HTR-8/SVneo (cell line): ENCODE results near the gene SOHLH1.
A peak's percentile ranks its signal among the peaks of the same experiment; 100 is the strongest.

Source experiments
- DNase-seq: peaks from one replicate; pipeline ENCODE4 v3.0.0; 2011; ENCODE audit warnings: low spot score, mixed read lengths; ENCODE audit not compliant: insufficient read length
- FAIRE-seq: peaks from 2 replicates; lab custom pipeline; 2011; peaks lifted over from hg19 to GRCh38; lab: Jason Lieb, UNC

SOHLH1 gene

DNA sequence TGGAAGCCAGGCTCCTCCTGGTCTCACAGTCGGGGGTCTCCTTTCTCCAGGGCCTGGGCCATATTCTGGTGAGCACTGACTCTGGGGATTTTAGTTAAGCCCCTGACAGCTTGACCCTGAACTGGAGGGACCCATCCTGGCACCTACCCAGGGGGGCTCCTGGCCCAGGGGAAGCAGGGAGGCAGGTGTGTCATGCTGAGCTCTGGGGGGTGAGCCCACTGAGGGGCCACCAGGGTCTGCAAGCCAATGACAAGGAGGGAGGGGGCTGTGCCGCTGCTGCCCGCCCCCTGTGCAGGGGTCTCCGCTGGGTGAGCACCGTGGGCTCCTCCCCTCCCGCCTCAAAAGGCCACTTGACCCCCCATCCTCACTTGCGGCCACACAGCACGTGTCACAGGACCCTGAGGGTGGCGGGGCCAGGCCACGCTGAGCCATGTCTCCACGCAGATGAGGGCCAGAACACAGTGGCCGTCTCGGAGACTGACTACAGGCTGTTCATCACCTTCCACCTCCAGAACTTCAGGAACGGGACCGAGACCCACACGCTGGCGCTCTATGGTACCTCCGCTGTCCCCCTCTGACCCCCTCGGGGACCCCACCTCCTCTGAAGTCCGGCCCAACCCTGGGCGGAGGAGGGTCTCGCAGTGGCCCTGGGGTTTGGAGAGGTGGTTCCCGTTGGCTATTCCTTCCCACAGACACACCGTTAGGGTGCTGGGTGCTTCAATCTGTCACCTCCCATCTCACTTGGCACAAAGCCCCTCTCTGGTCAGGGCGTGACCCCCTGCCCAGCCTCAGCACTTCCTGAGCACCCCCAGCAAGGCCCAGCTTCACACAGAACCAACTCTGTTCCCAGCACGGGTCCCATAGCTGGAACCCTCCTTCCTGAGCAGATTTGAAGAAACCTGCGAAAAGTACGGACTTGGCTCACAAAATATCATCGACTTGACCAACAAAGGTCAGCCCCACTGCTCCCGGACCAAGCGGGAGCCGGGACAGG lies 34.2 kb downstream of the SOHLH1 start:
- DNase-seq (no peak), FAIRE-seq (no peak)

DNA sequence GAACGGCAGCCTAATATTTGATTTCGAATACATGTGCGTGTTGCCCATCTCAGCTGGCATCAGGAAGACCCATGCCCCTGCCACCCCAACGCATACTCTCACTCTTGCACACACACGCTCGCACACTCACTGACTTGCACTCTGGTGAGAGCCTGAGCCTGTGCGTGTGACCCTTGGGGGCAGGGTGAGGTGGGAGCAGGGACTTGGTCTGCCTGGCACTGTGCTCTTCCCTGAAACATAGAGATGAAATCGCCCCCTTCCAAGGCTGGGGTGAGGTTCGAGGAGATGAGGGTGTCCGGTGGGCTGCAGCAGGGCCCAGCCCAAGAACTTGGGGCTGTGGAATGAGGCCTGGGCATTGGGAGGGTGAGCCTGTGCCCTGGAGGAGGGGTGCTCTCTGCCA lies 35.0 kb downstream of the SOHLH1 start:
- FAIRE-seq (no peak), DNase-seq (no peak)

DNA sequence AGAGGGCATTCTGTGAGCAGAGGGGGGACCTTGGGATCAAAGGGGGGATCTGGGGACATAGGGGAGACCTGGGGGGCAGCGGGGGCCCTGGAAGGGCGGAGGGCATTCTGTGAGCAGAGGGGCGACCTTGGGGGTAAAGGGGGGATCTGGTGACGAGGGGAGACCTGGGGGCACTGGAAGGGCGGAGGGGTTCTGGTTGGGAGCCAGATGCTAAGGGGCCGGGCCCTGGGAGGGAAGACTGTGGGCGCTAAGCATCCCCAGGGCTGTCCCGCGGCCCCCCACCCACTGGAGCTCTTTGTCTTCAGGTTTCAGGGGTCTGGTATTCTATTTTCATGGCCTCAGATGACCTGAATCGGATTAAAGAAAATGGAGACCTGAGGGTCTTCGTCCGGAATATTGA lies 35.4 kb downstream of the SOHLH1 start:
- FAIRE-seq (no peak), DNase-seq (no peak)

DNA sequence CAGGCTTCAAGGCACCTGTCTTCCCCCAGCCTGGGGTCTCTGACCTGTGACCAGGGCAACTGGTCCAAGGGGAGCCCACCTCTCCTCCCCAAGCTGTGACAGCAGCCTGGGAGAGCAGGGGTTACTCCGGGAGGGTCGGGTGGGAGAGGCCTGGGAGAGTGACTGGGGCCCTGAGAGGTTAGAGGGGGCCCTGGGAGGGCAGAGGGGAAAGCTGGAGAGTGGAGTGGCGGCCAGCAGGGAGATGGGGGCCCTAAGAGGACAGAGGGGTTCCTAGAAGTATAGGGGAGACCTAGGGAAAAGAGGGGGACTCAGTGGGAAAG lies 35.9 kb downstream of the SOHLH1 start:
- DNase-seq (no peak), FAIRE-seq (no peak)

DNA sequence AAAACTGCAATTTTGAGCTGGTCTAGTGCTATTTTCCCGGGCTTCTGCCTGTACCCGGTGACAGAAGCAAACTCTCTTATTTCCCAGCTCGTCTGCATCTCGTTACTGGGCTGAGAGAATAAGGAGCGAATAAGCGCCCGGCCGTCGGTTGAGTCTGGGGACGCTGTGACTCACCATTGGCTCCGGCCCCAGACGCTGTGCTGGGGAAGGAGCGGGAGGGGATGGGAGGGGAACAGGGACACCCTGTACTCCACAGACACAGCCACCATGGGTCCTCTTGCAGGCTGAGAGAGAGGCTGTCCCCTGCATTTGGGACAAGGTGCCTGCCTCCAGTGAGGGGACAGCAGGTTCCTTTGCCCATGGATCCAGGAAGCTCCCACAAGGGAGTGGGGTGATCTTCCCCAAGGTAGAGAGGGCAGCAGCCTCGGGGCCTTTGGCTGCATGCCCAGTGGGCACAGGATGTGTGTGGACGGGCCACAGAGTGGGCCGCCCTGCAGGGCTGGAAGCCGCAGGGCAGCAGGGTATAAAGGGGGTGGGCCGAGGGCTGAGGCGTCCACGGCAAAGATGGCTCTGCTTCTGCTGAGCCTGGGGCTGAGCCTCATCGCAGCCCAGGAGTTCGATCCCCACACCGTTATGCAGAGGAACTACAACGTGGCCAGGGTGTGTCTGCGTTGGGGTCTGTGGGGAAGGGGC lies 36.4 kb downstream of the SOHLH1 start, which contains the start of gene LCN9:
LCN9 (plus strand) TSS at position 552 of the 693 bp plus-strand sequence; CDS start at position 565, 13 bp downstream.
- no peak for DNase-seq
- FAIRE-seq: no peak

DNA sequence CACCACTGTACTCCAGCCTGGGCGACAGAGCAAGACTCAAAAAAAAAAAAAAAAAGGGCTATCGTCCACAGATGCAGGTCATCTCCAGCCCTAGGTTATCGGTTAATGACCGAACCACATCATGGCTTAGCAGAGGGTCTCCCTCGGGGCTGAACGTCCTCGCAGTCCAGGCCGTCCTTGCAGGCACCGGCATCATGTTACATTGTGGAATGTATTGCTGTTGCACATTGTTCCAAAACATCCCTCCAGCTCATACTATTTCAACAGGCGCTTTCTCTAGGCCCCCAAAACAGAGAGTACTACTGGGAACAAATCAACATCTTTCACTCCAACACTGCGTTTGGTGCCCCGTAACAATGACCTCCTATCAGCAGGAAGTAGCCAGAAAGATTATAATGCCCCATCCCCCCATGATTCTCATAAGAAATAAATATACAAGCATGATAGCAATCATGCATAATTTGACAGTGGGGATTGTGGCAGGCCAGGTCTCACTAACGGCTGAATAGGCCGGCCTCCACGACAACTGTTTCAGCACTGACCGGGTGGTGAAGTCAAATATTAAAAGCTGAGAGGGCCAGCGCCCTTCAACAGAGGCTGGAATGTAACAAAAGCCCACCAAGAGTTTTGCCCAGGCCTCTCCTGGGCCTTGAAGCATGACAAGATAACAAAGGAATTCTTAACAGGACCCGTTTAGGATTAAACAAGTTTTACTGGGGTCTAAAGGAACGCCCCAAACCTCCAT lies 37.3 kb downstream of the SOHLH1 start:
- no peak for FAIRE-seq
- DNase-seq: no peak

DNA sequence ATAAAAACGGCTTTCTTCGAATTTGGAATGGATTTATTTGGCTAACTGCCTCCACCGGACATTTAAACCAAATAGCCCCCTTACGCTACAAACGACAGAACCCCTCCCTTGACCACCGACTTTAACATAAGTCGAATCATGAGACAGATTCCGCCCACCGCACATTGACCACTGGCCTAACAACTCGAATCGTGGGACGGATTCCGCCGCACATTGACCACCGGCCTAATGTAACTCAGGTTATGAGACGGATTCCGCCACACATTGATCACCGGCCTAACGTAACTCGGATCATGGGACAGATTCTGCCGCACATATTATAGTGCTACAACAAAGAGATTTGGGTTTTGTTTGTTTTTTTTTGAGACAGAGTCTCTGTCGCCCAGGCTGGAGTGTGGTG lies 38.9 kb downstream of the SOHLH1 start:
- DNase-seq: no peak
- FAIRE-seq: no peak

DNA sequence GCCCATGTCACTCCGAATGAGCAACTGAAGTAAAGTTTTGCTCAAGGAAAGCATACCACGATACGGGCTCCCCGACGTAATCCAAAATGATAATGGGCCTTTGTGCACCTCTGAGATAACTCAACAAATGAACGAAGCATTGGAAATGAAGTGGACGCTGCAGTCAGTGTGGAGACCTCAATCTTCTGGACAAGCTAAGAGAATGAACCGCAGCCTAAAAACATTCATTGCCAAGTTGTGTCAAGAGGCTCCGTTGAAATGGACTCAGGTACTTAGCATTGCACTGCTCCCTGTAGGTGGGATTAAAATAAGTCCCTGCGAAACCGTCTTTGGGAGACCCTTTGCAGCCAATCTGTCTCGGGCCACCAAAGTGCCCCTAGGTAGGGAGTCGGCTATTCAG lies 40.0 kb downstream of the SOHLH1 start:
- FAIRE-seq: no peak
- DNase-seq: no peak

DNA sequence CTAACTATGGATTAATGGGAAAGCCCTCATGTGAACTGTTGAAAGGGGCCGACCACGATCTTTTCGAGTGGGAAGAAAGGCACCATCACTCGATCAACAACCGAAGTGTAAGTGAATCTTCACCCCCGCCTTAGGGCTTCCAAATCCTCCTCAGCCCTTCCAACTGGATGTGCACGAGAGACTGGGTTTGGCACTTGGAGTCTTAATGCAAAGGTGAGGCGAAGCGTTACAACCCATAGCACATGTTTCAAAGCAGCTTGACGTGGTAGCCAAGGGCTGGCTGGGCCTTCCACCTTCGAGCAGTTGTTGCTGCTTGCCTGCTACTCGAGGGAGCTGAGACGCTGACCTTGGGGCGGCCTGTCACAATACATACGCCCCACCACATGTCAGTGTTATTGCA lies 41.9 kb downstream of the SOHLH1 start:
- DNase-seq (no peak), FAIRE-seq (no peak)

DNA sequence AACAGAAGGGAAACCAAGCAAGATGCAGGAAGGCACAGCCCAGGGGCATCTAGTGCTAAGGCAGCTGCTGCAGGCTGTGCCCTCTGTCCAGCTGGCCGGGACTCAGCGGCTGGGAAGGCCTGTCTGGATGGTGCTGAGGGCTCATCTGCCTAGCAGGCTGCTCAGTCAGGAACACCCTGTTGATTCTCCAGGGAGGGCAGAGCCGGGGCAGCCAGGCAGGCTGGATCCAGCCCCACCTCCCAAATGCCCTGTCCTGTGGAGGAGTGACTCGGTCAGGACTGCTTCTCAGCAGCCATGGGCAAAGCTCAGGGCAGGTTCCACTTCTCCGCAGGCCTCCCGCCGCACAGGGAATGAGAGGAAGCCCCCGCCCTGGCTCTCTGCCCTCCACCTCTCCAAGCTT lies 44.0 kb downstream of the SOHLH1 start:
- DNase-seq: no peak
- no peak for FAIRE-seq

DNA sequence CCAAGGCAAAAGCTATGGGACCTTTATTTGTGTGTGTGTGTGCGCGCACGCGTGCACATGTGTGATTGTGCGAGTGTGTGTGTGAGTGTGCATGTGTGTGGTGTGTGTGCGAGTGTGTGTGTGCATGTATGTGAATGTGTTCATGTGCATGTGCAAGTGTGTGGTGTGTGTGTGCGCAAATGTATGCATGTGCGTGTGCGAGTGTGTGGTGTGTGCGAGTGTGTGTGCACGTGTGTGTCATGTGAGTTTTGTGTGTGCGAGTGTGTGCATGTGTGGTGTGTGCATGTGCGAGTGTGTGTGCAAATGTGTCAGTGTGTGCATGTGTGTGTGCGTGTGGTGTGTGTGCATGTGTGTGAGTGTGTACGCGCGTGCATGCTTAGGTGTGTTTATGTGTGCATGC lies 48.9 kb downstream of the SOHLH1 start:
- FAIRE-seq: peak; percentile 92
- DNase-seq: no peak

DNA sequence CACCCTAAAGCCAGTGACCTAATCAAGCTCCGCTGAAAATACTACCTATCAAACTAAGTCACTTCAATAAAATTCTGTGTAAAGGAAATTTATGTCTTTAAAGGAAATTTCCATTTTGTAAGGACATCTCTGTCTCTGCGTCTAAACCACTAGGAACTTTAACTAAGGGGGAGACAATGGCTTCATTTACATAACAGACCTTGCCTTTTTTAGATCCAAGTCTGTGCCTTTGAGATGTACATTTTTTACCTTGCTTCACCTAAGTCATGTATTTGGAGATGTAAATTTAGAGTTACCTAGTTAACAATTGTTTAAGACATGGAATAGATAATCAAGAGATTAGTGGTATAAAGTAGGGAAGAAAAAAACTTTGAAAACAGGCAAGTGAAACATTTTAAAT lies 49.8 kb downstream of the SOHLH1 start:
- FAIRE-seq: no peak

DNA sequence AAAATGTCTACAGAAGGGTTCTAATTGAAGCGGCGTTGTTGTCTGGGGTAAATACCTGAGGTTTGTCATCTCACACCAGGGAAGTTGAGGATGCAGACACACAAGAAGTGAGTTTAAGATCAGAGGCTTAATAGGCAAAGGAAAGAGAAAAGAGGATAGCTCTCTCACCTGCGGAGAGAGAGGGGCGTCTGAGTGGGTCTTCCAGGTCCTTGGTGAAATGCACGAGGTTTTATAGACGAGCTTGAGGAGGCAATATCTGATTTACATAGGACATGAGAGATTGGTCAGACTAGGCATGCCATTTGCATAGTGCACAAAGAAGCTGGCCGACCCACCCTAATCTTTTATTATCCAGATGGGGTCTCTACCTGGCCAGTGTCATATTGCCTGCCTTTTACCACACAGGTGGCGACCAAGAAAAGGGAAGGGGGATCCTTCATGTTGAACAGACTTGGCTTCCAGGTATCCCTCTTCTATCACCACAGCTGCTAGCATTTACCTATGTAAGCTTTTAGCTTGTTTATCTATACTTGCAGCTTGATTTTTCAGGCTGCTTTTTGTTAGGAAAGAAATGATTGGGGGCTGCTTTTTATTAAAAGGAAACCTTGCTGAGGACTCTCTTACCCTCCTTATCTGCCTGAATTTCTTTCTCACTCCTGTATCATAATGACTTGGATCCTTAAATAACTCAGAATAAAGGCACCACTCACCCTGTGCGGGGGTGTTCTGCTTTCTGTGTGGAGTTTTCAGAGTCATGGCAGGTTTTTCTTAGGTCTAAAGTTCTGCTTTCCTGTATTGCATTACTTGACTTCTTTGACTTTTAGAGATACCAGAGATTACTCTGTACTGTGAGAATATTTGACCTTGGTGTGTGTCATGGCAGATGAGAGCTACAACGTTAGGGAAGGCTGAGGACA lies 50.5 kb downstream of the SOHLH1 start:
- FAIRE-seq: no peak
- no peak for DNase-seq

More for the DNA sequence above, 49.8 kb downstream of the SOHLH1 start:
- no peak for DNase-seq

DNA sequence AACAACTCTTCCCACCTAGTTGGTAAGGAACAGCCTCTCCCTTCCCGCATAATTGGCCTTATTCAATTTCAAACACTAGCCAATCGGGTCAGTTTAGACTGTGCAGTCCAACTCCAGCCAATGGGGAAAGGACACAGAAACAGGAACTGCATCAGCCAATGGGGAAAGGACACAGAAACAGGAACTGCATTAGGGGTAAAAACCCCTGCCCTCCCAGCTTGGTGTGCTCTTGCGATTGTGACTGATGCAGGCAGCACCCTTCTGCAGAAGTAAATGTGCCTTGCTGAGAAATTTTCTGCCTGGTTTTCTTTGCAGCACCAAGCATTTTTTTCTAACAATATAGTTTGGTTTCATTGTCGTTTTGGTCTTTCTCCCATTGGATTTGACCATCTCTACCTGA lies 51.4 kb downstream of the SOHLH1 start:
- DNase-seq (no peak), FAIRE-seq (no peak)

DNA sequence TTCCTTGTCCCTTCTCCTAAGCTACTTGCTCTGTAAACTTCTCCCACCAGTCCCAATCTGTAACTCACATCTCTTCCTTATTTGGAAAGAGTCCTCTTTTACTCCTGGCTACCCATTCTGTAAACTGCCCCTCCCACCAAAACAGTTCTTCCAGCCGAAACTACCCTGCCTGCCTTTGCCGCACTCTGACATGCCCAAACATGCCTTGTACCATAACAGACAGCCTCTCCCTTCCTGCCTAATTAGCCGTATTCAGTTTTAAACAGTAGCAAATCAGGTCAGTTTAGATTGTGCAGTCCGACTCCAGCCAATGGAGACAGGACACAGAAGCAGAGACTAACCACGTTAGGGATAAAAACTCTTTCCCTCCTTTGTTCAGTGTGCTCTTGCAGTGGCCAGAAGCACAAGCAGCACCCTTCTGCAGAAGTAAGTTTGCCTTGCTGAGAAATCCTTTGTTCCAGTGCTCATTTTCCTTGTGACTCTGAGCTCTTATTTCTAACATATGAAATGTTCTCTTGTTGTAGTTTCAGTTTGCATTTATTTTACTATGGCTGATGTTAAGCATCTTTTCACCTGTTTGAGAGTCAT lies 54.6 kb downstream of the SOHLH1 start:
- FAIRE-seq: no peak
- no peak for DNase-seq
